HG03039 (cell line): Measurements from ENCODE around the gene WDR5.

ENCODE experiments used
- ATAC-seq: cut with Tn5 transposase; IDR thresholded peaks from one replicate; pipeline ENCODE4 v1.9.1; 2021; ENCODE audit warnings: mild to moderate bottlenecking, moderate library complexity; ENCODE audit not compliant: unreplicated experiment

Gene WDR5

DNA sequence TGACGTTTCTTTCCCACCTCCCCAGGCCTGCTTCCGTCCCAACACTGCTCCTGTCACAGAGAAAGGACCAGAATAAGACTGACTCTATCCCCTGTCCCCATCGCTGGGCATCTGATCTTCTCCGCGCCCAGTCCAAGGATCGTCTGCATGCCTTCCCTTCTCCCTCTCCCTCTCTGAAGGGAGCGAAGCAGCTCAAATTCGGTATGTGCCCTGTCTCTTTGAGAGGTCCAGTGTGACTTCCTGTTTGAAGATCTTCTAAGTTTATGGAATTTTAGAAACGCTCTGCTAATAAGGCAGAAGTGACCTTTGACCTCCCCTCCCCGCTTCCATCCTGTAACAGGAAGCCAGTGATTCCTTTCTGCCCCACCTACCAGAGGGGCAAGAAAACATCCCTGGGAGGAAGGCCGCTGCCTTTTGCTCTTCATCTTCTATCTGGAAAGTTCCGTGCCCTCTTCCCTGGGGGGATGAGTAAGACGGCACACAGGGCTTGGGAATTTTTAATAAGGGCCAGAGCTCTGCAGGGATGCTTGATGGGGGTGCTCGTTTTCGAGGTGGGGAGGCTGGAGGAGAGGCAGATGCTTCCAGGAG lies 69.2 kb downstream of the WDR5 start:
- no peak for ATAC-seq

DNA sequence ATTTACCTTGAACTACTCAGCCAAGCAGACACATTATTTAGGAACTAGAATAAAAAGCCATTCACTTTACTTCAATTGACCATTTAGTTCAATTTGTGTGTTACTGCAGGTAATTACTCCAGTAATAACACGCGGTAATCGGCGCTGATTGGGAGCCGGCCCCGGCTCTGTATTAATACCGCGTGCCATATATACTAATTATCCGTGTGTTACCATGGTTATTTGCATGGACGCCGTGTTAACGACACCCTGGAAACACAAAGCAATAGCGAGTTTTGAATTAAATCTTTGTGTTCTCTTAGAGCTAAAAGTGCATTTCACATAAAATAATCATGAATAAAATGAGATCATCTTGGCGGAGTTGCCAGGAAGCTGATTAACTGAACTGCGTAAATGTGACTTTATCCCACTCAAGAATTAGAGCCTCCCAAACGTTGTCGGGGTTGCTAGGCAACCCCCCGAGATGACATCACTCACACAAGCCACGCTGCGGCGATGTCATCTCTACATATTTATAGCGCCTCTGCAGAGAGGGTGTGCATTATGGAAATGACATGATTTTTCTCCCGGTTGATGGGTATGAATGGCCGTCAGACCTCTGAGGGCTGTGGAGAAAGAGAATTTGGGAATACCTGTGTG lies 69.9 kb downstream of the WDR5 start:
- ATAC-seq: no peak

DNA sequence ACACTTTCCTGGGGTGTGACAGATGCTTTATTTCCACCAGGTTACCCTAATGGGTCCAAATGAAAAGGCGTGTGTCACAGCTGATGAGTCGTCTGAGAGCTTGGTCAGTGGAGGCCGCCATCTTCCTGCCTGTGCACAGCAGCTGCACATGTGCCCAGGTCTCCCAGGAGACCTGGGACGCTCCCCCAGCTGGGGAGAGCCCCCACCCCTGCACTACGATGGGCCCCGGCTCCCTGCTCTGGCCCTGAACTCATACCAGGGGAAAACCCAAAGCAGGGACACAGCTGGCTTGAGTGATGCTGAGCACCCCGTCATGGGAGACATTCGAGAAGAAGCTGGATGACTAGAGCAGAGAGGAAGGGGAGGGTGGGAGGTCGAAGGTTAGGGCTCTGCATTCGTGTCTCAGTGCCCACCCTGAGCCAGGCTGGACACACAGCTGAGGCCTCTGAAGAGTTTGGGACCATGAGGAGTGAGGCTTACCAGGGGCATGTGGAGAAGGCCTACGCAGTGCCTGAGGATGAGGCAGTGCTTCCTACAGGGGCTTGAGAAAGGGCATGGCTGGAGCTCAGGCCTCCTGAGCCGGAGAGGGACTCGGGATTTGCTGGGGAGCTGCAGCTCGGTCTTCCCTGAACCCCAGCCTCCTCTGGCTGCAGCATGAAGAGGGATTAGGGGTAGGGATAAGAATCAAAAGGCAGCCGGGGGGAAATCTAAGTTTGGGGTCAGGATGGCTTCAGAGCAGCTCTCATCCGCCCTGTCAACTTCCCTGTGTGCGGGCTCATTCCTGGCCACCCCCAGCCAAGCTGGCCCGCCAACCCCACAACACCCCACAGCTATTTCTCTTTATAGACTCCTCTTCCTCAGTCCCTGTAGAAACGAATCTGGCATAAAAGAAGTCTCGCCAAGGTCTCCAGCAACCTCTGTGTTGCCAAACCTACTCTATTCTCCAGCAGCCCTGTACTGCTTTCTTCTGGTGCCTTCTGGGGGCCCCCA lies 70.7 kb downstream of the WDR5 start:
- no peak for ATAC-seq

DNA sequence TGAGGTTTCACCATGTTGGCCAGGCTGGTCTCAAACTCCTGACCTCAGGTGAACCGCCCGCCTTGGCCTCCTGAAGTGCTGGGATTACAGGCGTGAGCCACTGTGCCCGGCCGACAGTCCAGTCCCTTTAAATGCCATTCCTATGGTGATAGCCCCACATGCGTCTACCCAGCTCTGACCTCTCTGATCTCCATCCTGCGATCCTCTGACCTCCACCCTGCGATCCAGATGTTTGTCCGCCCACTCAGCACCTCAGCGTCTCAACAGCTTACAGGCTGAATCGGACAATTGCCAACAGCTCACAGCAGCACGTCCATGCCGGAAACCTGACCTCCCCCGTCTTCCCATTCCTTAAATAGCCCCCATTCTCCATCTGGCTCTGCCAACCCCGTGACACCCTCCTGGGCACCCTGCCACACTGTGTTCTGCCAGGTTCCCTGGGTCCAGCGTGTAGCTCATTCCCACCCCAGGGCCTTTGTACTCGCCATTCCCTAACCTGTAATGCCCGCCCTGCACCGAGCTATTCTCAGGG lies 72.5 kb downstream of the WDR5 start:
- no peak for ATAC-seq

DNA sequence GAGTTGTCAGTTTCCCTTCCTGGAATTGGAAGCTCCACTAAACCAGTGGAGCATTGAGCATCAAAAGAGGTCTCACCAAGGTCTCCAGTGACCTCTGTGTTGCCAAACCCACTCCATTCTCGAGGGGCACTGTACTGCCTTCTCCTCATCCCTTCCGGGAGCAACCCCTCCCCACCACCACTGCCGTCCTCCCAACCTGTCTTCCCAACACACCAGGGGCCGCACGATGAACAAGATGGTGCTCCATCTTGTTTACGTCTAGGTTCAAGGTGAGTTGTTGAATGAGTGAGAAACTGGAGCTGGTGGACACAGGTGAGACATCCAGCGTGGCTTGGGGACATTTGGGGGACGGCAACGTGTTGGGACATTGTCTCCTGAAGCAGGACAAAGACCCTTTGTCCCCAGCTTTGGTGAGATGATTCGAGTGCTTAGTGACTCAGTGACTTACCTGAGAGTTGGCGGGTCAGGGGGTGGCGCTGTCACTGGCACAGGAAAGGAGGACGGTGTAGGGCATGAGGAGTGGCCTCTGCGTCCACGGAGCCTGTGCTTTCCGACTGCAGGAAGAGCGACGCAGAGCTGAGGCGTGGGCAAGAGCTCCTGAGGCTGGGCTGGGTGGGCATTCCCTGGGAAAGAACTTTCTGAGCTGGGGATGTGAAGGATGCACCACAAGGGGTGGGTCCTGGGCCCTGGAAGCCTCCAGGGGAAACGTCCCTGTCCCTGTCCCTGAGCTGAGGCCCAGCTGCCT lies 73.3 kb downstream of the WDR5 start:
- no peak for ATAC-seq
